DND-41 (cell line): ENCODE measurements around the gene FHOD1.

Experiments
- ATAC-seq: fragments of 200-7000 bp; cut with Tn5 transposase; 3 replicates; pipeline ENCODE4 v1.9.1; 2021; ENCODE audit warnings: low read depth; ENCODE audit not compliant: insufficient read depth
- DNase-seq: peaks from one replicate; pipeline ENCODE4 v3.0.0-alpha.2; 2020
- H2AFZ ChIP-seq: 2 replicates; pipeline ENCODE4 v1.6.0; 2012; ENCODE audit warnings: low read depth, low read length
- H3K27ac ChIP-seq: 2 replicates; pipeline ENCODE4 v1.5.1; 2012; ENCODE audit warnings: low read length, inconsistent platforms
- H3K27me3 ChIP-seq: fragments of 200-600 bp; sonication (generic); 2 replicates; pipeline ENCODE4 v1.6.0; 2012; ENCODE audit warnings: low read length, mild to moderate bottlenecking, inconsistent platforms; ENCODE audit not compliant: insufficient read depth, poor library complexity
- H3K36me3 ChIP-seq: 2 replicates; pipeline ENCODE4 v1.5.1; 2012; ENCODE audit warnings: low read length, inconsistent platforms; ENCODE audit not compliant: insufficient read depth
- H3K4me1 ChIP-seq: 2 replicates; pipeline ENCODE4 v1.5.1; 2012; ENCODE audit warnings: mild to moderate bottlenecking, low read length; ENCODE audit not compliant: insufficient read depth
- H3K4me2 ChIP-seq: 2 replicates; pipeline ENCODE4 v1.6.0; 2012; ENCODE audit warnings: mild to moderate bottlenecking, moderate library complexity, low read length, inconsistent platforms; ENCODE audit not compliant: insufficient read depth
- H3K4me3 ChIP-seq, 2 experiments: fragments of 200-600 bp in 1 of 2; shearing (Covaris generic) in 1 of 2; 2 replicates each; pipeline ENCODE4 v1.5.1; 2012 to 2016; ENCODE audit warnings: inconsistent platforms in 2 of 2, low read length in 2 of 2, mild to moderate bottlenecking in 2 of 2, low read depth in 1 of 2, moderate library complexity in 1 of 2
- H3K79me2 ChIP-seq: 2 replicates; pipeline ENCODE4 v1.6.0; 2012; ENCODE audit warnings: low read length, inconsistent platforms; ENCODE audit not compliant: insufficient read depth
- H3K9ac ChIP-seq: 2 replicates; pipeline ENCODE4 v1.6.0; 2012; ENCODE audit warnings: low read depth, mild to moderate bottlenecking, inconsistent platforms, low read length, moderate library complexity
- H3K9me3 ChIP-seq: 2 replicates; pipeline ENCODE4 v1.5.1; 2012; ENCODE audit warnings: low read length, moderate library complexity, mild to moderate bottlenecking, inconsistent platforms; ENCODE audit not compliant: insufficient read depth, severe bottlenecking
- H4K20me1 ChIP-seq: 2 replicates; pipeline ENCODE4 v1.6.0; 2012; ENCODE audit warnings: low read length; ENCODE audit not compliant: insufficient read depth
- EZH2 ChIP-seq: IDR thresholded peaks from 3 replicates; pipeline ENCODE4 v1.6.1; 2012; ENCODE audit warnings: borderline replicate concordance, low read depth, mild to moderate bottlenecking, moderate library complexity, low read length, inconsistent platforms; ENCODE audit not compliant: severe bottlenecking
- TF ChIP-seq, protein P1 (sequence below): IDR thresholded peaks from 2 replicates; pipeline ENCODE4 v1.5.1; 2012; ENCODE audit warnings: borderline replicate concordance, low read length, moderate library complexity, mild to moderate bottlenecking; ENCODE audit not compliant: poor library complexity, severe bottlenecking; ENCODE audit errors: extremely low read depth

The FHOD1 gene

GRCh38 chr16:67294171-67294757, 47.0 kb upstream of the FHOD1 start:
- Histone ChIP-seq H3K9me3 (no peaks in the 10 kb centered on the region), H3K27me3 (no peaks in the 10 kb centered on the region), H3K79me2 (no peaks in the 10 kb centered on the region), H3K27ac (no peak overlapping the region), H3K36me3 (no peaks in the 10 kb centered on the region), H3K9ac (no peak overlapping the region), H4K20me1 (no peaks in the 10 kb centered on the region), H2AFZ (no peak overlapping the region), H3K4me1 (no peaks in the 10 kb centered on the region), H3K4me3 (no peak overlapping the region), H3K4me2 (no peak overlapping the region)
- DNase-seq (no peak), ATAC-seq (no peak)
- no peak for TF ChIP-seq EZH2
- TF ChIP-seq, protein P1, sequence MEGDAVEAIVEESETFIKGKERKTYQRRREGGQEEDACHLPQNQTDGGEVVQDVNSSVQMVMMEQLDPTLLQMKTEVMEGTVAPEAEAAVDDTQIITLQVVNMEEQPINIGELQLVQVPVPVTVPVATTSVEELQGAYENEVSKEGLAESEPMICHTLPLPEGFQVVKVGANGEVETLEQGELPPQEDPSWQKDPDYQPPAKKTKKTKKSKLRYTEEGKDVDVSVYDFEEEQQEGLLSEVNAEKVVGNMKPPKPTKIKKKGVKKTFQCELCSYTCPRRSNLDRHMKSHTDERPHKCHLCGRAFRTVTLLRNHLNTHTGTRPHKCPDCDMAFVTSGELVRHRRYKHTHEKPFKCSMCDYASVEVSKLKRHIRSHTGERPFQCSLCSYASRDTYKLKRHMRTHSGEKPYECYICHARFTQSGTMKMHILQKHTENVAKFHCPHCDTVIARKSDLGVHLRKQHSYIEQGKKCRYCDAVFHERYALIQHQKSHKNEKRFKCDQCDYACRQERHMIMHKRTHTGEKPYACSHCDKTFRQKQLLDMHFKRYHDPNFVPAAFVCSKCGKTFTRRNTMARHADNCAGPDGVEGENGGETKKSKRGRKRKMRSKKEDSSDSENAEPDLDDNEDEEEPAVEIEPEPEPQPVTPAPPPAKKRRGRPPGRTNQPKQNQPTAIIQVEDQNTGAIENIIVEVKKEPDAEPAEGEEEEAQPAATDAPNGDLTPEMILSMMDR: no peak

- no peaks in the 10 kb centered on the region for H3K4me1 ChIP-seq
- H3K9me3 ChIP-seq: no peaks in the 10 kb centered on the region
- ATAC-seq: no peak
- H2AFZ ChIP-seq: no peak overlapping the region
- DNase-seq: no peak
- H3K4me3 ChIP-seq: no peak overlapping the region
- H3K4me2 ChIP-seq: no peak overlapping the region
- TF ChIP-seq EZH2: no peak
- TF ChIP-seq, protein P1: no peak
- H3K79me2 ChIP-seq: no peaks in the 10 kb centered on the region
- no peak overlapping the region for H3K9ac ChIP-seq
- no peak overlapping the region for H3K27ac ChIP-seq
- no peaks in the 10 kb centered on the region for H3K27me3 ChIP-seq
- H3K36me3 ChIP-seq: no peaks in the 10 kb centered on the region
- H4K20me1 ChIP-seq: no peaks in the 10 kb centered on the region; the same call in 1 of the 2 replicates
Measured at GRCh38 chr16:67291461-67291860, 44.2 kb upstream of the FHOD1 start.

DNA sequence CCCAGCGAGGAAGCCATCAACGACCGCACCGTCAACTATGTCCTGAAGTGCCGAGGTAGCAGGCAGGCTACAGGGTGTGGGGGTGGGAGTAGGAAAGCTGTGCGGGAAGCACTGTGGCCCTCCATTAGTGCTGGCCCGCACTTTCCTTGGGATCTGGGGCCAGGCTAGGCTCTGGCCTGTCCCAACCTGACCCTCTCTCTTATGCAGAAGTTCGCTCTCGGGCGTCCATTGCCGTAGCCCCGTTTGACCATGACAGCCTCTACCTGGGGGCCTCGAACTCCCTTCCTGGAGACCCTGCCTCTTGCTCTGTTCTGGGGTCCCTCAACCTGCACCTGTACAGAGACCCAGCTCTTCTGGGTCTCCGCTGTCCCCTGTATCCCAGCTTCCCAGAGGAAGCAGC, 40.7 kb upstream of the FHOD1 start:
- H3K27me3 ChIP-seq: no peaks in the 10 kb centered on the region
- H3K4me2 ChIP-seq: no peak overlapping the region
- no peaks in the 10 kb centered on the region for H3K4me1 ChIP-seq
- no peaks in the 10 kb centered on the region; the same call in 1 of the 2 replicates for H4K20me1 ChIP-seq
- H2AFZ ChIP-seq: no peak overlapping the region
- no peak overlapping the region for H3K27ac ChIP-seq
- no peak overlapping the region for H3K9ac ChIP-seq
- ATAC-seq (no peak), DNase-seq (no peak)
- no peaks in the 10 kb centered on the region for H3K36me3 ChIP-seq
- TF ChIP-seq, protein P1: no peak
- TF ChIP-seq EZH2: no peak
- H3K9me3 ChIP-seq: no peaks in the 10 kb centered on the region
- no peaks in the 10 kb centered on the region for H3K79me2 ChIP-seq
- no peak overlapping the region for H3K4me3 ChIP-seq
